GM06990 (cell line): ENCODE results near the gene GGPS1.
"Not testable (repeated sequence)": the region's sequence is repeated elsewhere in the genome, so short reads cannot be mapped to it uniquely, and the experiment has no call there.

Source experiments
- DNase-seq: peaks from one replicate; pipeline ENCODE4 v3.0.0-alpha.2; 2011; ENCODE audit not compliant: insufficient read length; ENCODE audit errors: extremely low read depth
- H3K27me3 ChIP-seq: replicated peaks from 2 replicates; pipeline ENCODE4 v1.6.0; 2011; ENCODE audit warnings: low read length; ENCODE audit not compliant: control insufficient read depth, insufficient read depth
- H3K36me3 ChIP-seq: 2 replicates; pipeline ENCODE4 v1.5.1; 2011; ENCODE audit warnings: low read length; ENCODE audit not compliant: control insufficient read depth, insufficient read depth
- H3K4me3 ChIP-seq: replicated peaks from 2 replicates; pipeline ENCODE4 v1.5.1; 2011; ENCODE audit warnings: low read depth, mild to moderate bottlenecking, control low read depth, low read length
- TF ChIP-seq, protein P1 (sequence below): IDR thresholded peaks from 2 replicates; pipeline ENCODE4 v1.5.1; 2011; ENCODE audit warnings: low read length, control low read depth, mild to moderate bottlenecking, inconsistent platforms; ENCODE audit not compliant: insufficient read depth, poor library complexity, severe bottlenecking

Gene GGPS1

DNA sequence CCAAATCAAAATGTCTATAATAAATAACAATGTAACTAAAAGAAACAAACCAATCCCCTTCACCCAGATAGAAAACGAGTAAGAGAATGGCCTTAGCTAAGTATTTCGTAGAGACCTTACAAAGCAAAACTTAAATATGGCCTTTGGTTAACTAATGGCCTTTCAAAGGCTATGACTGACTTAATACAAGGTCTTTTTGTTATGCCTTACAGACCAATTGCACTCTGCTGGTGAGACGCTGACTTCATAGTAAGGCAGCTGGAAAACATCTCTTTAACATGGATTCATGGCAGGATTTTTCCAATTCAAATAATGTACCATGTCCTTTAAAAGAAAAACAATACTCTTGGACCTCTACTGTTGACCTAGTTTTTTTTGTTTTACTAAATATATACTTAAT, 23.1 kb downstream of the GGPS1 start:
- H3K36me3 ChIP-seq, result no peaks in the 10 kb centered on the region
- TF ChIP-seq, protein P1, sequence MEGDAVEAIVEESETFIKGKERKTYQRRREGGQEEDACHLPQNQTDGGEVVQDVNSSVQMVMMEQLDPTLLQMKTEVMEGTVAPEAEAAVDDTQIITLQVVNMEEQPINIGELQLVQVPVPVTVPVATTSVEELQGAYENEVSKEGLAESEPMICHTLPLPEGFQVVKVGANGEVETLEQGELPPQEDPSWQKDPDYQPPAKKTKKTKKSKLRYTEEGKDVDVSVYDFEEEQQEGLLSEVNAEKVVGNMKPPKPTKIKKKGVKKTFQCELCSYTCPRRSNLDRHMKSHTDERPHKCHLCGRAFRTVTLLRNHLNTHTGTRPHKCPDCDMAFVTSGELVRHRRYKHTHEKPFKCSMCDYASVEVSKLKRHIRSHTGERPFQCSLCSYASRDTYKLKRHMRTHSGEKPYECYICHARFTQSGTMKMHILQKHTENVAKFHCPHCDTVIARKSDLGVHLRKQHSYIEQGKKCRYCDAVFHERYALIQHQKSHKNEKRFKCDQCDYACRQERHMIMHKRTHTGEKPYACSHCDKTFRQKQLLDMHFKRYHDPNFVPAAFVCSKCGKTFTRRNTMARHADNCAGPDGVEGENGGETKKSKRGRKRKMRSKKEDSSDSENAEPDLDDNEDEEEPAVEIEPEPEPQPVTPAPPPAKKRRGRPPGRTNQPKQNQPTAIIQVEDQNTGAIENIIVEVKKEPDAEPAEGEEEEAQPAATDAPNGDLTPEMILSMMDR, result no peak
- DNase-seq, result no peak

DNA sequence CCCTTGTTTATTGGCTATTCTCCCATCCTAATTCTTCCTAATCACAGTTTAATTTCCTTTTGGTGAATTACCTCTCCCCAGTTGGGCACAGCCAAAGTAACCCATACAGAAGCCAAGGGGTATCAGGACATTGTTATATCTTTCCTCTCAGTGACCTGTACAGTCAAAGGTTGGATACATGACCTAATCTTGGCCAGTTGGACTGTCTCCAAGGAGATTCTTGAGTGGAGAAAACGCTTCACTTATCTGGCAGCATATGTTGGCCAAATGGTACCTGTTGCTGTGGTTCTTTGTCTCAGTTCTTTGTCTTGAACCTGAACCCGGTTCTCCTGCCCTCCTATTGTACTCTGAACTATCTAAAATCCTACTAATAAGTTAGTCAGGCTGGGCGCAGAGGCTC, 23.5 kb downstream of the GGPS1 start:
- H3K4me3 ChIP-seq, result no peak overlapping the region
- TF ChIP-seq, protein P1, result no peak
- no peak for DNase-seq
- no peaks in the 10 kb centered on the region for H3K27me3 ChIP-seq
- H3K36me3 ChIP-seq, result no peaks in the 10 kb centered on the region

More for the DNA sequence above, 23.1 kb downstream of the GGPS1 start:
- no peaks in the 10 kb centered on the region for H3K27me3 ChIP-seq
- H3K4me3 ChIP-seq, result no peak overlapping the region

DNA sequence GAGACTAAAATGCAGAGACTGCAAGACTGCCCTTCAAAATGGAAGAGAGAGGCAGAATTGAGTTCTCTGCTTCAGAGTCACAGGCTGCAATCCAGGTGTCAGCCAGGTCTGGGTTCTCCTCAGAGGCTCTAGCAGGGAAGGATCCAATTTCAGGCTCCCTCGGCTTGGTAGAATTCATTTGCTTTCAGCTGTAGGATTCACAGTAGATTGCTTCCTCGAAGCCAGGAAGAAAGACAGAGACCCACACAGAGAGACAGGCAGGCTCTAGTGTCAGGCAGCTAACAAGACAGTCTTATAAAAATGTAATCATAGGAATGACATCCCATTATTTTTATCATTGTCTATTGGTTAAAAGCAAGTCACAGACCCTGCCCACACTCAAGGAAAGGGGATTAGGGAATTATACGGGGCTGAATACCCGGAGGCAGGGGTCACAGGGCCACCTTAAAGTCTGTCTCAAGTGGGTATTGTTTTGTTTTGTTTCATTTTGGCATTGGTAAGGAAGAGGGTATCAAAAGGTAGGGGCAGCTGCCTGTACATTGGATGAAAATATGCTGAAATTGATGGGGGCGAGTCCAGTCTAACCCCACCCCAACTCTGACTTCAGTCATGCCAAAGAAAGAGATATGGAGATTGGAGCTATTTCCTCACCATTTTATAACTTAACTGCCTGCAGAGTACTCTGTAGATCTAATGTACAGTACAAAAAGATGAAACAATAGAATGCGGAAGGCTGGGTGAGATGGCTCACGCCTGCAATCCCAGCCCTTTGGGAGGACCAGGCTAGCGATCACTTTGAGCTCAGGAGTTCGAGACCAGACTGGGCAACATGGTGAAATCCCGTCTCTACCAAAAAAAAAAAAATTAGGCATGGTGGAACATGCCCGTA, 29.4 kb downstream of the GGPS1 start:
- Histone ChIP-seq H3K4me3 (no peak overlapping the region), H3K27me3 (no peaks in the 10 kb centered on the region)
- no peak for DNase-seq

DNA sequence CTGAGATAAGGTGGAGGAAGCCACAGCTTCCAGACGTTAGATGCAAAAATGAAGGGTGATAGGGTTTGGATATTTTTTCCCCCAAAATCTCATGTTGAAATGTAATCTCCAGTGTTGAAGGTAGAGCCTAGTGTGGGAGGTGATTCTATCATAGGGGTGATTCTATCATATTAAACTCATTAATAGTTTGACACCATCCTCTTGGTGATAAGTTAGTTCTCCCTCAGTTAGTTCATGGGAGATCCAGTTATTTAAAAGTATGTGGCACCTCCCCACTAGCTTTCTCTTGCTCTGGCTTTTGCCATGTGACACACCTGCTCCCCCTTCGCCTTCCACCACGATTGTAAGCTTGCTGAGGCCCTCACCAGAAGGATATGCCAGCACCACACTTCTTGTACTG, 30.5 kb downstream of the GGPS1 start:
- no peak for DNase-seq
- H3K27me3 ChIP-seq, result no peaks in the 10 kb centered on the region
- no peak overlapping the region for H3K4me3 ChIP-seq
- TF ChIP-seq, protein P1, result no peak
- H3K36me3 ChIP-seq, result no peaks in the 10 kb centered on the region

More for the DNA sequence above, 29.4 kb downstream of the GGPS1 start:
- H3K36me3 ChIP-seq, result no peaks in the 10 kb centered on the region
- TF ChIP-seq, protein P1, result no peak

DNA sequence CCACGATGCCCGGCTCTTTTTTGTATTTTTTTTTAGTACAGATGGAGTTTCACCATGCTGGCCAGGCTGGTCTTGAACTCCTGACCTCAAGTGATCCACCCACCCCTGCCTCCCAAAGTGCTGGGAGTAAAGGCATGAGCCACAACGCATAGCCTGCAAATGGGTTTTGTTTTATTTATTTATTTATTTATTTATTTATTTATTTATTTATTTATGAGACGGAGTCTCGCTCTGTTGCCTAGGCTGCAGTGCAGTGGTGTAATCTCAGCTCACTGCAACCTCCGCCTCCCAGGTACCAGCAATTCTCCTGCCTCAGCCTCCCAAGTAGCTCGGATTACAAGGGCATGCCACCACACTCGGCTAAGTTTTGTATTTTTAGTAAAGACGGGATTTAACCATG, 35.8 kb downstream of the GGPS1 start:
- H3K4me3 ChIP-seq, DNase-seq, H3K36me3 ChIP-seq, H3K27me3 ChIP-seq: not testable (repeated sequence)

DNA sequence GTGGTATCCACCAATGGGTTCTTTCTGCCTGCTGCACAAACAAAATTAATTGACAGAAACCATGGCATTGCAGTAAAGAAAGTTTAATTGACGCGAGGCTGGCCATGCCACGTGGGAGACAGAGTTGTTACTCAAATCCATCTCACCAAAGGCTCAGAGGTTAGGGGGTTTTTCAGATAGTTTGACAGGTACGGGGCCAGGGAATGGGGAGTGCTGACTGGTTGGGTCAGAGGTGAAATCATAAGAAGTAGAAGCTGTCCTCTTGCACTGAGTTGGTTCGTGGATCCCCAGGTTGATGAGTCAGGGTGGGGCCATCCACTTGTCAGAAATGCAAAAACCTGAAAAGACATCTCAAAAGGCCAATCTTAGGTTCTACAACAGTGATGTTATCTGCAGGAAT, 37.9 kb downstream of the GGPS1 start:
- TF ChIP-seq, protein P1, result no peak
- no peak overlapping the region for H3K4me3 ChIP-seq
- no peak for DNase-seq
- no peaks in the 10 kb centered on the region for H3K36me3 ChIP-seq
- H3K27me3 ChIP-seq, result no peaks in the 10 kb centered on the region
